ENCODE results near the gene EDEM1. TPM values are rescaled to one million over a fixed set of nuclear protein-coding genes. Genes with fewer than 3 reads are reported as not detected.
A peak's percentile ranks its signal among the peaks of the same experiment; 100 is the strongest.

EDEM1 gene
- total RNA-seq, 1 experiment from 2014 or later: 17.7 TPM

DNA sequence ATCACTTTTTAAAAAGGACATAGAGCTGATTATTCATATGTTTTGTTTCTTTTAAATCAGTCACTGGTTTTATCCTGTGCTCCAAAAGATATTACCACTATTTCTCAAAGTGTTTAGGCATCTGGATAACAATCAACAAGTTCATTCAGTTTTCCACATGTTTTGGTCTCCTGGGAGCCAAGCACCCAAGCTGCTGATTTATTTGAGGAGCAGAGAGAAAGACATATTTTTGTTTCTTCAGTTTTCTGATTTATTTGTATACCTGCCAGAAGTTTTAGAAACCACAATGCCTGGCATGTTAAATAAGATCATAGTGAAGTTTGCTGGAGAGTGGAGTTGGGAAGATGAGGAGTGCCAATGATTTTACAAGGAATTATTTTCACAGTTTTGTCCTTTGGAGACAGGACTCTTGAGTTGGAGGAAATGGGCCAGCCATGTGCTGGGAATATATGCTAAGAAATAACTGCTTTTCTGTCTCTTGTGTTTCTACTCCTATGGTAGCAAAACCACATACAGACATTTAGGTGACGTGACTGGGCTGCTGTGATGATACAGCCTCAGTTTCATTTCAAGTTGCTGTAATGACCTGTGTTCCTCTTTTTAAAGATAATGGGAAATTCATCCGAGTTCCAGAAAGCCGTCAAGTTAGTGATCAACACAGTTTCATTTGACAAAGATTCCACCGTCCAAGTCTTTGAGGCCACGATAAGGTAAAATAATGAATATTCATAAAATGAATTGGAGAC, 11.7 kb downstream of the EDEM1 start:
- DNase-seq (ENCODE audit: low read depth): no peak

DNA sequence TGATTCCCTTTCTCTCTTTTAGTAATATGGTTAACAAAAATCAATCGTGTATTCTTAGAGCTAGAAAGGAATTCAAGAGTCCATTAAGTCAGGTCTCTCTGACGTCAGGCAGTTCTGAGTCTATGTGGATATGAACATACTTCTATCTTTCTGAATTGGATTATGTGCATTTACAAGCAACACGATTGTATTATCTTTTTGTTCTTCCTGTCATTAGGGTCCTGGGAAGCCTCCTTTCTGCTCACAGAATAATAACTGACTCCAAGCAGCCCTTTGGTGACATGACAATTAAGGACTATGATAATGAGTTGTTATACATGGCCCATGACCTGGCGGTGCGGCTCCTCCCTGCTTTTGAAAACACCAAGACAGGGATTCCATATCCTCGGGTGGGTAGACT, 14.0 kb downstream of the EDEM1 start:
- no peak for DNase-seq (ENCODE audit: low read depth)

DNA sequence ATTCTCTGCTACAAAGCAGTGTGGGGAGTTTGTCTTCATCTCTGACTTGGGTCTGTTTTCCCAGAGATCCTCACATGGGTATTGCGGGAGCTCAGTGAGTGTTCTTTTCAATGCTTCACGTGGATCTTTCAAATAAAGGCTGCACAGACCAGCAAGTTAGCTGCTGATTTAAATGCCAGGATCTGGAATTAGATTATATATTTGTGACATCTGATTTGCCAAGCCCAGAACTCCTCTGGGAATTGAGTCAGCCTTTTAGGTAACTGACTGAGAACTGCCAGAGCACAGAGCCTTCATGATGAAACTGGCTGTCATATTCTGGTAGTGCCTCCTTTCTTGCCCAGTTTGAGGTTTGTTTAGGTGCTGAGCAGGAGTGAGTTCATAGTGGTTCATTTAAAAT, 14.7 kb downstream of the EDEM1 start:
- no peak for DNase-seq (ENCODE audit: low read depth)

DNA sequence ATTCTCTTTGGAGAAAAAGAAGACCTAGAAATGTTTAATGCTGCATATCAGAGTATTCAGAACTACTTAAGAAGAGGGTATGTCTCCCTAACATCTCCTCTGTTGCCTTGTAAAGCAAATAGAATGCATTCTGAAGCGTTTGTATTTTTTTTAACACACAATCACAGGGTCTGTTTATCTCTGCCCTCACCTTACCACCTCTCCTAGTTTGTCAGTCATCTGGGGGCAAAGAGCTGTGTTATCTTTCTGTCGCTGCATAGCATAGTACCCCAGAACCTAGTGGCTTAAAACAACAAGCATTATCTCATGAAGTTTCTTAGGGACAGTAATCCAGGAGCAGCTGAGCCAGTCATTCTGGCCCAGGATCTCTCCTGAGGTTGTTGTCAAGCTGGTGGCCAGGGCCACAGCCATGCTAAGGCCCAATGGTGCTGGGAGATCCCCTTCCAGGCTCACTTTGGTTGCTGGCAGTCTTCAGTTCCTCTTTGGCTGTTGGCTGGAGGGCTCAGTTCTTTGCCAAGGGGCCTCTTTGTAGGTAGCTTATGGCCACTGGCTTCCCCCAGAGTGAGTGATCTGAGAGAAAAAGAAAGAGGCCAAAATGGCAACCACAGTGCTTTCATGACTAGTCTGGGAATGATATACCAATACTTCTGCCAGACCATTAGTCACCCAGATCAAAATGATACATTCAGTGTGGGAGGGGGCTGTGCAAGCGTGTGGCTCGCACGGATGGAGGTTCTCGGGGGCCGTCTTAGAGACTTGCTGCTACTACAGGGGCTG, 17.8 kb downstream of the EDEM1 start:
- DNase-seq (ENCODE audit: low read depth): no peak

DNA sequence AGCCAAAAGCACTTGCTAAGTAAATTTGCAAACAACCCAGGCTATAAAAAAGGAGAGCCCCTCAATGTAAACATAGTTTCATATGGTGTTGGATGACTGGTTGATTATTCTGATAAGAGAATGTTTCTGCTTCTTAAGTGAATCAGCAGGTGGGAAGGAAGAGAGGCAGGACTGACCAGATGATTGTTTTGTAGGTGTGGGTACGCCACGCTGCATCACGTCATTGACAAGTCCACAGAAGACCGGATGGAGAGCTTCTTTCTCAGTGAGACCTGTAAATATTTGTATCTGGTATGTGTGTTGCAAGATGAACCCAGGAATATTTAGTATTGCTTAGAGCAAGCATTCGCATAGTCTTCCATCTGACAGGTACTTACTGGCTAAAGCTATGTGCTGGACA, 23.4 kb downstream of the EDEM1 start:
- DNase-seq (ENCODE audit: low read depth): no peak

DNA sequence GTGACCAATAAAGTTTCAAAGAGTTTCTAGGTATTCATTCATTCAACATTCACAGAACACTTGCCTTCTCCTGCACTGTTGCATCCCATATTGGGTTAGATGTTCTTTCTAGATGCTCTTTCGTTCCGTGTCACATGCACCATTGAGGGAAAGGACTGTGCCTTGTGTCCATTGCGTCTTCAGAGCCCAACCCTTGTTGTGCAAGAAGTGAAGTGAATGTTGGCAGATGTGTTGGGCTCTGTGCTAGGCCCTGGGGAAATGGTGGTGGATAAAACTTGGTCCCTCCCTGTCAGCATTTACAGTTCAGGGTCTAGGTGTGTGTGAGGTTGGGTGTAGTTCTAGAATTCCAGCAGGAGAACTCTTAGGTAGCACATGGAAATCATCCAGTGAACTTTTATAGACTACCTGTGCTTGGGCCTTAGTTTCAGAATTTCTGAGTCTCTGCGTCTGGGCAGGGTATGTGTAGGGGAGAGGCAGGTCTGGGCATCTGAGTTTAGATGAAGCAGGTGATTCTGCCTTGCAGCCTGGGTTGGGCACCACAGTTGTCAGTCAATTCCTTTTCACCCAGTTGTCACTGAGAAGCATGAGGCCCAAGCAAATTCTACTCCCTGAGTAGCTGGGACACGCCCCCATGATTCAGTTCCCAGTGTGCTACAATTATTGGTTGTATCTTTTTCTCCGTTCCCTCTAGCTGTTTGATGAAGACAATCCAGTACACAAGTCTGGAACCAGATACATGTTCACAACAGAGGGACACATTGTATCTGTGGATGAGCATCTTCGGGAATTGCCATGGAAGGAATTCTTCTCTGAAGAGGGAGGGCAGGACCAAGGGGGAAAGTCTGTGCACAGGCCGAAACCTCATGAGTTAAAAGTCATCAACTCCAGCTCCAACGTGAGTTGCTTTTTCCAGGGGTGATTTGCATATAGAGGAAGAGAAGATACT, 25.4 kb downstream of the EDEM1 start:
- no peak for DNase-seq (ENCODE audit: low read depth)

DNA sequence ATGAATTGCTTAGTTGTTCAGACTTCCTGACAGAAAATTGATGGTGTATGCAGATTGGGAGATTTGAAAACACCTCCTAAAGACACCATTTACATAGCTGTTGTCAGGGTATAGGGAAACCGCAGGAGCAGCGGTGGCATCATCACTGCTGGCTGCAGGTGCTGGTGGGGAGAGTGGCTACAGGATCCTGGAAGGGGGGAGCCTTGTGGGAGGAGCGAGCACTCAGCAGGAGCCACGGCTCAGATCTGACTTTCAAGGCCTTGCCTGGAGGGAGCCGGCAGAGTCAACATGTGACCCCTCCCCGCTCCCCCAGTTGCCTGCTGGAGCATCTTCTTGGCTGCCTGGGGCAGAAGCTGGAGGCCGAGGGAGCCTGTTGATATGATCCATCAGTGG, 26.1 kb downstream of the EDEM1 start:
- no peak for DNase-seq (ENCODE audit: low read depth)

DNA sequence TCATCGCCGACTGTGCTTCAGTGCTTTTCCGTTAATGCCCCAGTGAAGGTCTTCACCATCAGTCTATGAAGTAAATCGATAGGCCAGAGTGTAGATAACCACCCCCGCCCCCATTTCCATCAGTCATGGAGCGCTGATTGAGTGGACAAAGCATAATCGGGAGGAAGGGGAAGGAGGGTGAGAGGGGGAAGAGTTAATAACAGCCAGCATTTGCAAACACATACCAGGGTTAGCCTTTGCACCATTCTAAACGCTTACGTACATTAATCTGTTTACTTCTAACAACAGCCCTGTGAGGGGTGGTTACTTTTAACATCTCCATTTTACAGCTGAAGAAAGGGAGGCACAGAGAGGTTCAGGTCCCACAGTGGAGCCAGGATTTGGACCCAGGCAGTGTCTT, 26.8 kb downstream of the EDEM1 start:
- no peak for DNase-seq (ENCODE audit: low read depth)

DNA sequence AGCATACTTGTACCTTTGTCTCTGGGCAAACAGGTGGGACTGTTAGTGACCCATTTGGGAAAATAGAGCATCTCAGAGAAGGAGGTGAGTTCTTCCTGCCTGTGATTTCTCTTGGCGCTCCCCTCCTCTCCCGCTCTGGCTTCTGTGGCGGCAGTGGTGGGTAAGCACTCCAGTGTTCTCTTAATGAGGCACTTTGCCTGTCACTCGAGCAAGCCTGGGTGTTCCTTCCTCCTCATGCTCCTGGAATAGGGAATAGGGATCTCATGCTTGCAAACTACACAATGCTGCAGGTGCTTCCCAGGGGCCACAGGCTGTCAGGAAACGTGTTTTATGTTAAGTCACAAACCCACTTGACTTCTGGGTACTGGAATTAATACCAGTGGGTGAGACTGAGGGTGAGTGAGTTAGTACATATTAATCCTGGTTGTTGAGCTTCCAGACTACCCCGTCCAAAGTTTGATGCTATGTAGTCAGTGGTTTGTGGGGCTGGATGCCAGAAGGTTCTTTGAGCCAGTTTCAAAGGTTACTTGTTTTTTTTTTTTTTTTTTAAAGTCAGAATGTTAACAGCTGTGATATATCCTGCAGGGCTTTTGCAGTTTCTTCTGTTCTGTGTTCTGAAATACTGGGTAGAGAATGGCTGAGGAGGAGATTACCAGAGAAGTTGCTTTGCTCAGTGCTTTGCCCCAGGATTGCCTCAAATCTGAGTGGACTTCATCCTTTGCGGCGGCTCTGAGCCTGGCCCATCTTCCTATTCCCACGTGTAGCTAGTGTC, 30.5 kb downstream of the EDEM1 start:
- DNase-seq (ENCODE audit: low read depth): no peak

DNA sequence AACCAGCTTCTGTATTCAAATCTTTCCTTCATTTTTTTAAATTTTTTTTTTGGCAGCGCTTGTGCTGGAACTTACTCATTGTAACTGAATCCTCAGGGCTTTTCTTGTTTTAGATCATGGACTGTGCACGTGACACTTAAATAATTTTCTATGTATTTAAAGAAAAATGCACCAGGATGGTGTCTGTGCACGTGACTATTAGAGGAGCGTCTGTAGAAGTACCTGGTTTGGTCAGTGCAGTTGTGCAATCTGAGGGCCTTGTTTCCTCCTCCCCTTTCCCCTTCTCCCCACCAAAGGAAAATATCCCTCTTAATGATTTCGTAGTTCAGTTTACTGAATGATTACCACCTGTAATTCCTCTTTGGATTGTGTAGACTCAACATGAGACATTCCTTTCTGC, 31.3 kb downstream of the EDEM1 start:
- DNase-seq (ENCODE audit: low read depth): no peak

DNA sequence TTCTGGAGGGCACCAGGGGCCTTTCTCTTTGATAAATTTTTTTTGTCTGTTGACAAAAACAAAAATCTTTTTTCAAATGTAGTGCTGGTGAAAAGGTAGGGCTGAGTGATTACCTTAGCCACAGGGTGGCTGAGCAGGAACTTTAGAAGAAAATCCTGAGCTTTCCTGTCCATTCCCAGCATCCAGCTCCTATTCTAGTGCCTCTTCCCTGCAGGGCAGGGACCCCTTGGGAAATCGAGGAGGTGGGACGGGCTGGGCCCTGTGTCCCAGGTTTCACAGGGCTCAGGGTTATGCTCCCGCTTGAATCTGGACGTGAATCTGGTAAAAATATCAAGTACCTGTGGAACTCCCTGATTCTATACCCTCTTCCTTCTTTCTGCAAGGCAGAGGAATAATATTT, 31.7 kb downstream of the EDEM1 start:
- DNase-seq (ENCODE audit: low read depth): no peak

DNA sequence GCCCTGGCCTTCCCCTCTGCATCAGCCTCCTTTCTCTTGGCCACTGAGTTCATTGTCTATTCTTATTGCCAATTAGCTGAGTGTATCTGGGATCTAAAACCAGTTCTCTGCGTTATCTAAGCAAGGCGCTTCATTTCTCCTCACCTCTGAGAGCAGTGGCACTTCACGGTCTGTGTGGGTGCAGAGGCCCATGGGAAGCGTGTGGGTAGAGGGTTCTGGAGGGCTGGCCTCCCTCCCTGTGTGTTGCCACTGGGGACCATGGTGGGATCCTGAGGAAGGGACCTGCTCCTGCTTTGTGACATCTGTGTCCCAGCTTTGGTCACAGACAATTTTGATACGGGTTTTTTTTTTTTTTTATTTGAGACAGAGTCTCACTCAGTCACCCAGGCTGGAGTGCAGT, 32.7 kb downstream of the EDEM1 start:
- no peak for DNase-seq (ENCODE audit: low read depth)

DNA sequence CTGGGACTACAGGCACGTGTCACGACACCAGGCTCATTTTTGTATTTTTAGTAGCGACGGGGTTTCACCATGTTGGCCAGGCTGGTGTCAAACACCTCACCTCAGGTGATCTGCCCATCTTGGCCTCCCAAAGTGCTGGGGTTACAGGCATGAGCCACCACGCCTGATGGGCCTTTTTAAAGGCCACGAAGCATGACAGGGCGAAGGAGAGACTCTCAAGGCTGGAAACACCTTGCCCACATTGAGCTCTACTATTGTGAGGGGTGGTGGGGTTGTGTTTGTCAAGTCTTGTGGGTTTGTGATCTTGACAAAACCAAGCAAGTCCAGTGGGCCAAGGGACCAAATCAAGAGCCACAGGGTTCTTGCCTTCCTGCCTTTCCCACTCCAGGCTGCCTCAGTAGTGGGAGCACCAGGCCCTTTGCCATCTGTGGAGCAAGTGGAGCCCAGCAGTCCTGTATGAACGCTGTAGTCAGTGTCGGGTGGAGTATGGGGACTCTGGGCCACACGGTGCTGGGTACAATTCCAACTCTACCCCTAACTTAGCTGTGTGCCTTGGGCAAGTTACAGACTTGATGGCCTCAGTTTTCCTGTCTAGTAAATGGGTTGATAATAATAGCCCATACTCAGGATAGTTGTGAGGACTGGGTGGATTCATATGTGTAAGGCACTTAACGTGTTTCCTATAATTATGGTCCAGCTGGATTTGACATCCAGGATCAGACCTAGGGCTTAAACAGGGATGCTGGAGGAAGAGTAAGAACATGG, 33.3 kb downstream of the EDEM1 start:
- no peak for DNase-seq (ENCODE audit: low read depth)

DNA sequence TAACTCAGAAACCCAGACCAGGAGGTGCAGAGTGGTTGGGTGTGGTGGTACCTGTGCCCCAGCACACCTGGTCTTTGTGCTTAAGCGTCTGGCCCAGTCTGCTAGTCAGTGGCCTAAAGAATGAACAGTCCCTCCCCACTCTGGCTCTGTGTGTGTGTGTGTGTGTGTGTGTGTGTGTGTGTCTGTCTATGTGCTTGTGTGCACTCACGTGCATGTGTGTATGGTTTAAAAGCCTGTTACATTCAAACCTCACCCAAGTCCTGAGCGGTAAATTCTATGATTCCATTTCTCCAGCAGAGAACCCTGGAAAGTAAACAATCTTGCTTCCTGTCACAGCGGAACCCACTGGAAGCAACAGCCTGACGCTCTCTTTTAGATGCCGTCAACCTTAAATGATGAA, 34.2 kb downstream of the EDEM1 start:
- DNase-seq (ENCODE audit: low read depth): no peak

DNA sequence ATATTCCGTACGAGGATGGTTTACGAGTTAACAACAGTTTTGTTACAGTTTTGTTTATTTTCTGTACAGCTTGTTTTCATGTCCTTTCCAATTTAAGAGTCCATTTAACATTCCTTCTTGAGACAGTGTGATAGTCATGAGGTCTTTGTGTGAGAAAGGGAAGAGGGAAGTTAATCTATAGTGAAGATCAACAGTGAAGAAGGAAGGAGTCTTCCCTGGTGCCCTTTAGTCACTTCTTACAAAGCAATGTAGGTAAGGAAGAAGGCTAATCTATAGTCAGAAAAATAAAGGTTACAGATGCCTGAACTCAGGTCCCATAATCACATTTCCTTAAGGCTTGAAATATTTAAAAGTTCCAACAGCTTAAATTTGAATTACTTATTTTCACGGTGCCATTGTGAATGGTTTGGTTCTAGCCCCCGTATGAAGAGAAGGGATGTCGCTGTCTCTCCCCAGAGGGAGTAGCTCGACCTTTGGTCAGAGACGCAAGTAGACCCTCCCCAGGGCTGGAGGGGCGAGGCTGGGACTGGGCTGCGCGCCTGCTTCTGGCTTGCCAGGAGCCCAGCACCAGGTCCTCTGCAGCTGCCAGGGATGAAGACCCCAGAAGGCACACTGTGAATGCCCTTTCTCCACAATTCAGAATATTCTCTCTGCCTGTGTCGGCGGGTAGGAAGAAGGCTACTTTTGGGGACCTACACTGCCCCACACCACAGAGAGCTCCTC, 34.9 kb downstream of the EDEM1 start:
- no peak for DNase-seq (ENCODE audit: low read depth)

DNA sequence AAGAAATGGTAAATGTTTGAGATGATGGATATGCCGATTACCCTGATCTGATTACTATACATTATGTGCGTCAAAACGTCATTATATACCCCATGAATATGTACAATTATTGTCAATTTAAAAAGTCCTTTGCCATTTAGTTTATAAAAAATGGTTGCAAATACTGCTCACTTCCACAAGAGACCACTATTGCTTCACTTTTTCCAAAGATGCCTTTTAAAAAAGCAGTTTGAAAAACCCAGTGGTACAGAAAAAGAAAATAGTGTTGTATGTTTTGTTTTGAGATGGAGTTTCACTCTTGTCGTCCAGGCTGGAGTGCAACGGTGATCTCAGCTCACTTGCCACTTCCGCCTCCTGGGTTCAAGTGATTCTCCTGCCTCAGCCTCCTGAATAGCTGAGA, 39.3 kb downstream of the EDEM1 start:
- DNase-seq (ENCODE audit: low read depth): peak; percentile 24

DNA sequence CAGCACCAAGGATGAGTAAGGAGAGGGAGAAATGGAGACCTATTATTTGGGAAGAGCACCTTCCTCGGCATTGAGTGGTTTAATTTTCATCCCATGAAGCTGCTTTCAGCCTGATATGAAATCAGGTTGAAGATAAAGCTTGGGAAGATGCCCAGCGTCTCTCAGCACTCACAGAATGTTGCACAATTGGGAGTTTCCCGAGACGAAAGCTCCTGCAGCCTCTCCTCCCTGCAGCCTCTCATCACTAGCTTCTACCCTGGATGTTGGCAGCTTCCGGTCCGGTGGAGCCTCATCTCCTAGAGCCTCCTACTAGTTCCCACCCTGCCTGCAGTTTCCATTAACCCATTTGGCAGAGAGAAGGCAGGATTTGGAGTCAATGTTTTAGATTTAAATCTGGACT, 40.3 kb downstream of the EDEM1 start:
- no peak for DNase-seq (ENCODE audit: low read depth)

DNA sequence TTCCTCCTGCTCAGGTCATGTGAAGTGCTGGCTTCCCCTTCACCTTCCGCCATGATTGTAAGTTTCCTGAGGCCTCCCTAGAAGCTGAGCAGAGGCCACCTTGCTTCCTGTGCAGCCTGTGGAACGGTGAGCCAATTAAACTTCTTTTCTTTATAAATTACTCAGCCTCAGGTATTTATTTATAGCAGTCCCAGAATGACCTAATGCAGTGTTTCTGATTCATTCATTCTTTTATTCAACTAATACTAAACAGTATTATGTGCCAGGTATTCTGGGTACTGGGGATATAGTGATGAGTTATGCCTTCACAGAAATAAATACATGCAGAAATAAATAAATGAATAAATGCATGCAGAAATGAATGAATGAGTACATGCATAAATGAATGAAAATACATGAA, 41.9 kb downstream of the EDEM1 start:
- no peak for DNase-seq (ENCODE audit: low read depth)

DNA sequence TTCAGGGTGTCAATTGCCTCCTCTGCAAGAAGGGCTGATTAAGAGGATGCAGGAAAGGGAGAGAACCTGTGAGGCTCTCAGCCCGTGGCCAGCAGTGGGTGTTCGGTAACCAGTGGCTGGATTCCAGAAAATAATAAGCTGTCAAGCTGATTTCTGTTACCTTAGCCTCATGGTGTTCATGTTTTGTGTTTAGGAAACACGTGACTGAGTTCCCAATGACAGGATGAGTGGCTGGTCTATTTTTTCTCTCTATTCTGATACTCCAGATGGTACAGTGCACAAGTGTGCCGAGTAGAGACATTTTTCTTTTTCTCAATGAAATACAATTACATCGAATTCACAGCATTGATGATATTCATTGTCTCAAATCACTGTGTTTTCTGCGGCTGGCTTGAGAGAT, 43.6 kb downstream of the EDEM1 start:
- no peak for DNase-seq (ENCODE audit: low read depth)

DNA sequence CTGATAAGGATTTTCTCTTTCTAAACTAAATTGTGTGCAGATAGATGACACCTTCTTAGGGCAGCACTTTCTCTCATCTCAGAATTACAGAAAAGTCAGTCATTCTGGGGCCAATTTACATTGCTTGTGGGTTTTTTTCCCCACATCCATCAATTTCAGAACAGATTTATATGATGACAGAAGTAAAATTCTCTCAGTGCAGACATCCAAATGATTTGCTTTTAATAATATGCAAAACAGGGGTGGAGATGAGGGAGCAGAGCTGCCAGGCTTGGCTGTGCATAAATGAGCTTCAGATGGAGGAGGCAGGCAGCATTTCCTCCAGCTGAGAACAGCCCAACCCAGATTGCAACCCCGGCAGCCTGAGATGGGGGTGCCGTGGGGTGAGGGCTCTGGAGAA, 44.0 kb downstream of the EDEM1 start:
- no peak for DNase-seq (ENCODE audit: low read depth)

Data from M059J (cell line).